NCI-H1436 treated with DMSO at 0.1 percent for 48 hours (cell line): Measurements from ENCODE around the gene TBC1D17.
"Not testable (repeated sequence)": the region's sequence is repeated elsewhere in the genome, so short reads cannot be mapped to it uniquely, and the experiment has no call there.

ENCODE experiments used
- DNase-seq: peaks from one replicate; lab custom pipeline; 2025; lab: John Stamatoyannopoulos, UW

Gene TBC1D17

DNA sequence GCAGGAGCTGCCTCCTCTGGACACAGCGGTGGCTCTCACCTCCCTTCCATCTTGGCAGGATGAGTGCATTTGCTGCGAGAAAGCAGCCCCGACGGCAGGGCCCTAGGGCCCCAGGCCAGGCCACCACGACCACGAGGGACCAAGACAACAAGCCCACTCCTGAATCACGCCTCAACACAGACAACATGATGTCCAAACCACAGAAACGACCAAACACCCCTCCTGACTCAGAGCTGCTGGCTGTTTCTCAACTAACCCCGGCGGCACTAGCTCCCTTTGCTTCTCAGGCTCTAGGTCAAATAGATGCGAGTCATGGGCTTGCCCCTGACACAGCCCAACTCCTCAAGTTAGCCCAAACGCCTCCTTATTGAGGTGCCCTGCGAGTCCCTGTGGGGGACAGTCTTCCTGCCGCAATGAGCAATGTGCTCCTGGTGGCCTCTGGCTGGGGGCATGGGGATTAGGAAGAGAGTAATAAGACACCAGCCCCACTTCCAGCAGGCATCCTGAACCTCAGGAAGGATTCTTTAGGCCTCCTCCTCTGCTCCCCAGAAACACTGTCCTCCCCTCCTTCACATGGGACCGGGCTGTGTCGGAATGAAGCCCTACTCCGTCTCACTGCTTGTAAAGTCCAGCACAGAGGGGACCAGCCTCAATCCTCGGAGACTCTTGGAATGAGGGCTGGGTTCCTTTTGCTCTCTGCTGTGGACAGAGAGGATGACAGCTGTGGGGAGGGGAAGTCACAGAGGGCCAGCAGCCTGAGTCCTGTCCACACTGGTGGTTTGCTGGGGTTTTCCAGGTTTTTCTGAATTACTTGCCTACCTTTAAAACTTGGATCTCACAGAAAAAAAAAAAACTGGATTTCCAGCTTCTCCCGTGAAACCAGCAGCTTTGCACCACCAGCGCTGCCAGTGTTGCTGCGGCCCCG, 44.6 kb downstream of the TBC1D17 start:
- DNase-seq: no peak

DNA sequence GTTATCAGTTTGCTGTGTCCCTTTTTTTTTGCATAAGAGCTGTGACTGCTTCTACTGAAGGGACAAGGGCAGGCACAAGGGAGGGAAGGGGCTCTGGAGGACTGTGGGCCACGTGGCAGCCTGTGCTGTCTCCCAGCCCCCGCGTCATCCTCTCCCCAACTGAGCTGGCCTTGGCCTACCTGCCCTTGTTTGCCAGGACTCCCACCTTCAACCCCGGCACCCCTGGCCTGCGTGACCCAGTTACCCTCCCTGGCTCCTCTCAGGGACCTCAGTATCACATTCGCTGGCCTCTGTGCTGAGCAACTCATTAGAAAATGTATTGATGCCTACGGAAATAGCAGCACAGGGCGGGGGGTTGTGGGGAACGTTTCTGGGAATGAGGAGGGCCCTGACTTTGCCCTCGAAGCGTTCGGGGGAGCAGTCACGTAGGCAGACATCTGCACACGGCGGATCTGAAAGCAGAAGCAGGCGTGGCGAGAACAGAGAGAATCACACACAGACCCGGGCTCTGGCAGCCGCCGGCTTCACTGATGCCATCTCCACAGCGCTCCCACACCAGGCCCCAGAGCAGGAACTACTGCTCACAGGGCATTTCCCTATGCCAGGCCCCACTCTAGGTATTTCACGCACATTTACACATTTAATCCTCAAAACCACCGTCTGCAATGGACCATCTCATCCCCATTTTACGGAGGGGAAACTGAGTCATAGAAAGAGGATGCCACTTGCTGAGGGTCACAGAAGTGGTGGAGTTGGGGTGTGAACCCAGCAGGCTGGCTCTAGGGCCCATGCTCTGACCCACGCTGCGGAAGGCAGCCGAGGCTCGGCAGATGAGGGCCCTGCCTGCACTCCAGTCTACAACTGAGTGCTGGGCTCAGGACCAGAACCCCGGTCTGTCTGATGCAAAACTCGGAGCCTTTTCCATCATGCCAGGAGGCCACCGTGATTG, 45.8 kb downstream of the TBC1D17 start:
- no peak for DNase-seq

DNA sequence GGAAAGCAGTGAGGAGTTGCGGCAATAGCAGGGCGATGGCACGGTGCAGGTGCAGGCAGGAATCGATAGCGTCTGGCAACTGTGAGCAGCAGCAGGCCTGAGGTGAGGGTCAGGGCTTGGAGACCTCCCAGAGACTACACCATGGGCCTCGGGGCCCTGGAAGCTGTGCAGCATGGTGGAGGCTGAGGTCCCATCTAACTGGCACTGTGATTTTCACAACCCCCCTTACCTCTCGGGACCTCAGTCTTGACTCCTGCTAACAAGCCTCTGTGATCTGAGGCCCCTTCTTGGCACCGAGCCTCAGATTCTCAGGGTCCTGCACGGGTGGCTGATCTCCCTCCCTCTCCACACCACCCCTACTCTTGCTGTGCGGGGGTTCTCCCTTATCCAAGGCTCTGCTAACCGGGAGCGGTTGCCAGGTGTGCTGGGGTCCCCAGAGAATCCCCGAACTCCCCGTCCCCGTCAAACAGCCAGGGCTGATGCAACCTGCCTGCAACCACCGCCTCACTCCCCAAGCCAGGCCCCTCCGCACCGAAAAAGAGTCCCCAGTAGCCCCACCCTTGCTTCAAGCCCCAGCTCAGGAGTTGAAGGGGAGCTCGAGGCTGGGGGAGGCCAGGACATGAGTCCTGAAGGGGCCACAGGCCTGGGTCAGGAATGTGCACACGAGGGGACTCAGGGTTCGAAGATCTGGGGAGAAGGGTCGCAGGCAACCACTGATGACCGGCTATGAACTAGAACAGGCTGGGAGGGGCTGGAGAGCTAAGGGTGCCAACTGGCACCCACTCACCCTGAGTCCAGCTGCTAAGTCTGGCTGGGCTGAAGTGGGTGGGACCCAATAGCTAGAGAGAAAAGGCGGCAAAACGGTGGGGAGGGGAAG, 46.7 kb downstream of the TBC1D17 start:
- DNase-seq: peak; percentile 60

DNA sequence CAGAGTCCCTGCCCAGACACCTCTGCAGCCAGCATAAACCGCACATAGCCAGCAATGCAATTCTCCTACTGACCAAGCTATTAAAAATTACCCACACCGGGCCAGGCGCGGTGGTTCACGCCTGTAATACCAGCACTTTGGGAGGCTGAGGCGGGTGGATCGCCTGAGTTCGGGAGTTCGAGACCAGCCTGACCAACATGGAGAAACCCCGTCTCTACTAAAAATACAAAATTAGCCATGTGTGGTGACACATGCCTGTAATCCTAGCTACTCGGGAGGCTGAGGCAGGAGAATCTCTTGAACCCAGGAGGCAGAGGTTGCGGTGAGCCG, 47.3 kb downstream of the TBC1D17 start:
- DNase-seq: not testable (repeated sequence)

DNA sequence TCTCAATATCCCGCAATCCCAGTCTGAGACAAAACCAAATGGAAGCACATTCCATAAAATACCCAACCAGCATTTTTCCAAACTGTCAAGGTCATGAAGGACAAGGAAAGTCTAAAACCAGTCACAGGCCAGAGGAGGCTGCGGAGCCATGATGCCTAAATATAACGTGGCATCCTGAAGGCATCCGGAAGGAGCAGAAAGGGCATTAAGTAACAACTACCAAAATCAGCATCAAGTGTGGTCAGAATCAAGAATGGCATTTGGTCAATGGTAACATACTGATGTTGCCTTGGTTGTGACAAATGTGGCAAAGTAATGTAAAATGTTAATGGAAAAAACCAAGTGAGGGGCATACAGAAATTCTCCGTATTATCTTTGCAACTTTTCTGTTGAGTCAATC, 48.0 kb downstream of the TBC1D17 start:
- no peak for DNase-seq

DNA sequence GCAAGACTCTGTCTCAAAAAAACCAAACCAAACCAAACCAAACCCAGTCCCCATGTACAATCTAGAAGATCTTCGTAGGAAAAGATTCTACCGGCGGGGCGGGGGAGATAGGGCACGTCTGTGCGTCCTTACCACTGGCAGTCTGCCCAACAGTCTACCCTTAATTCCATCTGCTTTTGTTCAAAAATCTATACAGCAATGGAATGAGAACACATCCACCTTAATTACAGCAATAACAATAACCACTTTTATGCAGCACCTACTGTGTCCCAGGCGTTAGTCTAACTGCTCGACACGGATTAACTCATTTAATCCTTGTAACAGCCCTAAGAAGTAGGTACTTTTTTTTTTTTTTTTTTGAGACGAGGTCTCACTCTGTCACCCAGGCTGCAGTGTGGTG, 49.0 kb downstream of the TBC1D17 start:
- DNase-seq: no peak

DNA sequence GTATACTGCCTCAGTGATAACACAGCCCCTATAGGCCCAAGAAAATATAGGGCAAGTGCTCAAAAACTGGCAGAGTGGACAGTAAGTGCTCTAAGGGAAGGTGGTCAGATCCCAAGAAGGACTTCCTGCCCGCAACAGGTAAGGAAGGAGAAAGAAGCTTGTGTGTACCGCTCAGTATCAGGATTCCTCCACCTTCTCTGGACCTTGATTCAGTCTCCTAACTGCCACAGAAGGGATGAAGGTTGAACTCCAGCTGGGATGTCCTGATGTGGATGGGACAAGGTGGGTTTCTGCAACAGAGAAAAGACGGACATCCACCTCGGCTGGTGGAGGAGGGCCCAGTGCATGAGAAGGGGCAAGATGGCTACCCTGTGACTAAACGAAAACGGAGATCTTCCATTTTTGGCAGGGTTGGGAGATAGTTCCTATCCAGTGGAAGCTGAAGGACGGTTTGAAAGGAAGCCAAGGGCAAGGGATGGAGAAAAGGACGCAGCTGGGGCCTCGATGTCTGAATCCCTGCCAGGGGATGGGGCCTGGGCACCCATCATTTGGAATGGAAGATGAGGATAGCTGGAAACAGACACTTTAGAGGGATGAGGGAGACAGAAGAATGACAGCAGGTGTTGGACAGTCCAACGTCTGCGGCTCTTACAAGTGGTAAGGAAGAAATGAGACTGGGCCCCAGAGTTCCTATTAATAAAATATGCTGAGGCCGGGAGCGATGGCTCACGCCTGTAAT, 50.2 kb downstream of the TBC1D17 start:
- no peak for DNase-seq

DNA sequence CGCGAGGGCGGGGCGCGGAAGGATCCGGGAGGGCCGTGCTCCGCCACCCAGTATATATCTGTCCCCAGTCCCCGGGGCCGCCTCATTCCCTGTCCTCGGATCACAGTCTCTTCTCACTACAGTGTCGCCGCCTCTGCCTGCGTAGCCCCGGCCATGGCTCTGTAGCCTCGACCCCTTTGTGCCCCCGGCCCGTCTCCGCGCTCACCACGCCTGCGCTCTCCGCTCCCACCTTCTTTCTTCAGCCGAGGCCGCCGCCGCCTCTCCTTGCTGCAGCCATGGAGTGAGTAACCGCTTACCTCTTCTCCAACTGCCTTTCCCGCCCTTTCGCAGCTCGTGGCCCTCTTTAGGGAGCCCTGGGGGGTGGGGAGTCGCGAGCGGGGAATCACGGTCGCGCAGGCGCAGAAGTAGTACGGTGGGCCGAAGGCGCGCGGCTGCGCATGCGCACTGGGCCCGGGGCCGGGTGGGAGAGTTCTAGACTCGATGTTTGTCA, 51.7 kb downstream of the TBC1D17 start, which contains the start of the genes ATF5 and NUP62:
Gene ATF5, plus strand, starts transcription at position 85 of the 490 bp plus-strand sequence. CDS start 1,646 bp downstream, outside the sequence.
Gene NUP62, minus strand, starts transcription at position 384 of the 490 bp plus-strand sequence. CDS start 19,697 bp downstream, outside the sequence.
- DNase-seq: peak; percentile 82

DNA sequence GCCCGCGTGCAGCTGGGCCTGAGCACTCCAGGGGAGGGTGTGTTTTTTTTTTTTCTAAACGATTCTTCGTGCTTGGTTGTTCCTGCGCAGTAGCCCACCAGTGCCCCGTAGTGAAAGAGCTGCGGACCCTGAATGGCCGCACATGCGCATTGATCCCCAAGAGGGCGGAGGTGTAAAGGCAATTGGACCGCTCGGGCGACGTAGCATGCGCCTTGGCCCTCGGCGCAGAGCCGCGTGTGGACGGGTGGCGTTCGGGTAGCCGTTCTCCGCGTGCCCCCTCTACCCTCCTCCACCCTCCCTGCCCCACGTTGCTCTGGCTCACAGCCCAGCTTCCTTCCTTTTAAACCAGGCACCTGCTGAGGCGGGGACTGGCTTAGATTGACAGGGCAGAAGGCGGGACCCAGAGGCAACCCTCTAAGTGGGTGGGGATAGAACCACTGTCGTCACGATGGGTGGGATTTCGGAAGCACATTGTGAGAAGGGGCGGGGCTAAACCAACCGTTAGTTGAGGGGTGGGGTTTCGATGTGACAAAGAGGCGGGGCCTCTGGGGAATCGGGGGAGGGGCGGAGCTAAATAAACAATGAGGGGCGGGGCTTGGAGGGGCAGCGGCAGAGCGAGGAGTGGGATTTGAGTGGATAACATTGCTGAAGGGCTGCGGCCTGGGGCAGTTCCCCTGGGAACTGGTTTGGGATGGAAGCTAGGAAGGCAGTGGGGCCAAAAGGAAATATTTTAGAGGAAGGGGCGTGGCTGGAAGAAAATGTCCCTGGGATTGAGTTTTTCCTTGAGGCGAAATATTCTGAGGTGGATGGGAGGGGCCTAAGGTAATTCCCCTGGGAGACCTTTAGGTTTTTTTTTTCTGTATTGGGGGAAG, 52.3 kb downstream of the TBC1D17 start:
- DNase-seq: peak; percentile 96

DNA sequence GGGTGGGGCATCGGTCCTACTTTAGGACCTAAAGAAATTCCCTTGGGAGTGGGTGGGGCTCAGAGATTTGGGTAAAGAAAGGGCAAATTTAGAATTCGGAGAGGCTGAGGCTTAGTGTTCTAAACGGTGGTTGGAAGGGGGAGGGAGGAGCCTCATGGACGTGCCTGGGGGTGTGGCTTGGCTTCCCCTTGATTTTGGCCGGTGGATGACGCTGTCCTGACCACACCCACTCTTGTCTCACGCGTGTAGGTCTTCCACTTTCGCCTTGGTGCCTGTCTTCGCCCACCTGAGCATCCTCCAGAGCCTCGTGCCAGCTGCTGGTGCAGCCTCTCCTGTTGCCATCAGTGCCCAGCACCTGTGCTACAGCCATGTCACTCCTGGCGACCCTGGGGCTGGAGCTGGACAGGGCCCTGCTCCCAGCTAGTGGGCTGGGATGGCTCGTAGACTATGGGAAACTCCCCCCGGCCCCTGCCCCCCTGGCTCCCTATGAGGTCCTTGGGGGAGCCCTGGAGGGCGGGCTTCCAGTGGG, 53.0 kb downstream of the TBC1D17 start:
- no peak for DNase-seq

DNA sequence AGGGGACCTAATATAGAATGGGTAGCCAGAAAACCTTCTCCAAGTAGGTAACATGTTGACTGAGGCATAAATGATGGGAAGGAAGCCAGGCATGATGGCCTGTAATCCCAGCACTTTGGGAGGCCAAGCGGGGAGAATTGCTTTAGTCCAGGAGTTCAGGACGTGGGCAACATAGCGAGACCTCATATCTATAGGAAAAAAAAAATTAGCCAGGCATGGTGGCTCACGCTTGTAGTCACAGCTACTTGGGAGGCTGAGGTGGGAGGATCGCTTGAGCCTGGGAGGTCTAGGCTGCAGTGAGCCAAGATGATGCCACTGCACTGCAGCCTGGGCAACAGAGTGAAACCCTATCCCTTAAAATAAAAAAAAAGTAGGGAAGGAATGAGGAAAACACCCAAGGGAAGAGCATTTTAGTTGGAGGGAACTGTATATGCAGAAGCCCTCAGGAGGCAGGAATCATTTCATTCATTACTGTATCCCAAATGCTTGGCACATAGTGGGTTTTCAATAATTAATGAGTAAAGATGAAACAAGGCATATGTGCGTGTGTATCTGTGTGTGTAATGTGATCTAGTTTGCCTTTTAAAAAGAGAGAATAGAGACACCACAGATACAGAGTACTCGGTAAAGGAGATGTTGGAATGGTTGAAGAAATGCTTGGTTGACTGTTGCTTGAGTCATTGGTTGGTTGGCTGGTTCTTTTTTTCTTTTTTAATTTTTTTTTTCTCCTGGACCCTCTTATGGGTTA, 54.0 kb downstream of the TBC1D17 start:
- DNase-seq: no peak

DNA sequence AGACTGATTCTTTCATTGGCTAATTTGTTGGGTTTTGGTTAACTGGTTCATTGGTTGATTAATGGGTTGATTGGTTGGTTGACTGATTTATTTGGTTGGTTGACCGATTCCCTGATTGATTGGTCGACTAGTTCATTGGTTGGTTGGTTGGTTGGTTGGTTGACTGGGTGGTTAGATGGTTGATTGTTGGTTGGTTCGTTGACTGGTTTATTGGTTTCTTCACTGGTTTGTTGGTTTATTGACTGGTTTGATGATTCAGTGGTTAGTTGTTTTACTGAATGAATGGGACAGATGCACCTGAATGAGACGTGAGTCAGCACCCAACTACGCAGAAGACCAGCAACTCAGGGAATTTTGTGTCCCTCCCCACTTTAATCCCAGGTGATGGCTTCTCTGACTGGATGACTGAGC, 54.5 kb downstream of the TBC1D17 start:
- no peak for DNase-seq

DNA sequence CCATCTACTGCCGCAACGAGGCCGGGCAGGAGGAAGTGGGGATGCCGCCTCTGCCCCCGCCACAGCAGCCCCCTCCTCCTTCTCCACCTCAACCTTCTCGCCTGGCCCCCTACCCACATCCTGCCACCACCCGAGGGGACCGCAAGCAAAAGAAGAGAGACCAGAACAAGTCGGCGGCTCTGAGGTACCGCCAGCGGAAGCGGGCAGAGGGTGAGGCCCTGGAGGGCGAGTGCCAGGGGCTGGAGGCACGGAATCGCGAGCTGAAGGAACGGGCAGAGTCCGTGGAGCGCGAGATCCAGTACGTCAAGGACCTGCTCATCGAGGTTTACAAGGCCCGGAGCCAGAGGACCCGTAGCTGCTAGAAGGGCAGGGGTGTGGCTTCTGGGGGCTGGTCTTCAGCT, 55.2 kb downstream of the TBC1D17 start:
- no peak for DNase-seq

DNA sequence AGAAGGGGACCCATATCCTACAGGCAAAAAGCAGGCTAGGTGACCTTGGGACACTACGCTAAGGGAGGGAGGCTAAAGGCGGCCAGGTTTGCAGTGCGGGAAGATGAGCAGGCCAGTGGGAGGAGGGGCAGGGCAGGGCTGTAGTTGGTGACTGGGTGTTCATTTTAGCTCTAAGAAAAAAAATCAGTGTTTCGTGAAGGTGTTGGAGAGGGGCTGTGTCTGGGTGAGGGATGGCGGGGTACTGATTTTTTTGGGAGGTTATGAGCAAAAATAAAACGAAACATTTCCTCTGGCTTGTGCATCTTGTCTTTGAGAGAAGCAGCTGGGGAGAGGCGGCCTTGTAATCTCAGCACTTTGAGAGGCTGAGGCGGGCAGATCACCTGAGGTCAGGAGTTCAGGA, 56.1 kb downstream of the TBC1D17 start:
- no peak for DNase-seq

DNA sequence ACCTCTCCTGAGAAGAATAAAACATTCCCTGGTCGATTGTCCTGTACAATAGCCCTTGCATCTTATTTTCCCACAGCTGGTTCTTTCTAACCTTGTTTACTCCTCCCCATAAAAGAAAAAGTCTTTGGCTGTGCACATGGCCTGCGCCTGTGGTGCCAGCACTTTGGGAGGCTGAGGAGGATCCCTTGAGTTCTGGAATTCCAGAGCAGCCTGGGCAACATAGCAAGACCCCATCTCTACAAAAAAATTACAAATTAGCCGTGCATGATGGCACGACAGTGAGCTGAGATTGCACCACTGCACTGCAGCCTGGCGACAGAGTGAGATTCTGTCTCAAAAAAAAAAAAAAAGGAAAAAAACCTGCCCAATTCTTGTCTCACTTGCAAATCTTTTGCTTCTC, 59.0 kb downstream of the TBC1D17 start:
- no peak for DNase-seq

DNA sequence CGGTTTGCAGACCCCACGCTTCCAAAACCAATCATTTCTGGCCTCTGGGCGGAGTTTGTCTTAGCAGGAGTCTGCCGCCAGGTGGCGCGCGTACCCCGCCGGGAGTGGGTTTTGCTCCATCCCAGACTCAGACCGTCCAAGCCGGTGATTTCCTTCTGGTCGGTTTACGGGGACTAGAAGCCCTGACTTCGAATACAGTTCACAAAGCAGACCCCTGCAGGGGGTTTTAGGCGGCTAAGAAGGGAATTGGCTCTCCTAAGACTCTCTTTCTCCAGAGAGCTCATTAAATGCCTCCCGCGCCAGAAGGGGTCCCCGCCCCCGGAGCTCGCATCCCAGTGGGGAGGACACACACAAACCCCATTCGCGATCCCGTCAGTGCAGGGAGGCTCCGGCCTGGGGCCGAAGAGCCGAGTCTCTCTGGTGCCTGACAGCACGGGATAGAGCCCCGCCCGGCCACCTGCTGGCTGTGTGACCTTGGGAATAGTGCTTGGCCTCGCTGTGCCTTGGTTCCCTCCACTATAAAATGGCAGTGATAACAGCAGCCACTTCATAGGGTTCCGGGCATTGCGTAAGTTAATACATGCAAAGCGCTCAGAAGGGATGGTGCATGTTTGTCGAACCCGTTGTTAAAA, 60.4 kb downstream of the TBC1D17 start:
- DNase-seq: no peak
